ENCODE measurements around the gene FMNL1.

- no peak for TF ChIP-seq CTCF (IDR thresholded peaks at IDR 0.05)
- no peak for TF ChIP-seq POLR2A (IDR thresholded peaks at IDR 0.05)
Observed at GRCh38 chr17:45224671-45225050, 3.0 kb downstream of the FMNL1 start.
